HG03469 (cell line): ENCODE data around the gene PPP2CA.
"Not testable (repeated sequence)": the region's sequence is repeated elsewhere in the genome, so short reads cannot be mapped to it uniquely, and the experiment has no call there.

Source experiments
- ATAC-seq: cut with Tn5 transposase; IDR thresholded peaks from one replicate; pipeline ENCODE4 v1.9.1; 2021; ENCODE audit warnings: mild to moderate bottlenecking, moderate library complexity, moderate number of reproducible peaks; ENCODE audit not compliant: unreplicated experiment

Gene PPP2CA

GRCh38 chr5:134203630-134204029, 22.2 kb downstream of the PPP2CA start:
- ATAC-seq: no peak

- no peak for ATAC-seq
Measured at GRCh38 chr5:134195666-134196065, 30.2 kb downstream of the PPP2CA start.

- no peak for ATAC-seq
Measured at GRCh38 chr5:134189031-134189430, 36.8 kb downstream of the PPP2CA start.

GRCh38 chr5:134188092-134188491, 37.8 kb downstream of the PPP2CA start:
- ATAC-seq: no peak

GRCh38 chr5:134184155-134185135, 41.4 kb downstream of the PPP2CA start:
- peak; percentile 62 for ATAC-seq

- no peak for ATAC-seq
Measured at GRCh38 chr5:134183481-134183880, 42.4 kb downstream of the PPP2CA start.

GRCh38 chr5:134178096-134178419, 47.8 kb downstream of the PPP2CA start:
- ATAC-seq: no peak

- no peak for ATAC-seq
Measured at GRCh38 chr5:134177369-134178095, 48.3 kb downstream of the PPP2CA start.

- ATAC-seq: peak; percentile 54
Measured at GRCh38 chr5:134176511-134177368, 49.1 kb downstream of the PPP2CA start, which contains the start of gene SKP1. TSS of gene SKP1 (minus strand) at chr5:134176950. CDS start at chr5:134174022, 2,928 bp downstream.

- ATAC-seq: no peak
Measured at GRCh38 chr5:134175921-134176510, 49.9 kb downstream of the PPP2CA start.

GRCh38 chr5:134174841-134175839, 50.7 kb downstream of the PPP2CA start:
- ATAC-seq: no peak

- ATAC-seq: no peak
Measured at GRCh38 chr5:134171972-134172371, 53.9 kb downstream of the PPP2CA start.

- ATAC-seq: no peak
Measured at GRCh38 chr5:134162592-134162991, 63.3 kb downstream of the PPP2CA start.

- no peak for ATAC-seq
Measured at GRCh38 chr5:134161513-134162395, 64.1 kb downstream of the PPP2CA start.

- ATAC-seq: no peak
Measured at GRCh38 chr5:134153657-134154056, 72.2 kb downstream of the PPP2CA start.

GRCh38 chr5:134153241-134153640, 72.6 kb downstream of the PPP2CA start:
- ATAC-seq: no peak

GRCh38 chr5:134152173-134152832, 73.6 kb downstream of the PPP2CA start:
- not testable (repeated sequence) for ATAC-seq

- no peak for ATAC-seq
Measured at GRCh38 chr5:134151723-134152122, 74.2 kb downstream of the PPP2CA start.
